Small intestine (tissue), 7 donors: ENCODE results near the gene PALMD. TPM values are rescaled to one million over a fixed set of nuclear protein-coding genes. Genes with fewer than 3 reads are reported as not detected.

Experiments used
- DNase-seq, 2 donors: peaks; one replicate each; pipeline versions ENCODE4 v3.0.0 to v3.0.0-alpha.2; 2013
- FAIRE-seq: peaks from 2 replicates; lab custom pipeline; 2012; peaks lifted over from hg19 to GRCh38; lab: Jason Lieb, UNC
- H3K27ac ChIP-seq, 3 donors: one replicate each; pipeline ENCODE4 v1.5.1; 2013; ENCODE audit warnings: low read length in 2 of 3, mild to moderate bottlenecking in 2 of 3, control low read depth in 1 of 3, inconsistent platforms in 1 of 3, low read depth in 1 of 3, moderate library complexity in 1 of 3
- H3K27me3 ChIP-seq, 3 donors: one replicate each; pipeline ENCODE4 v1.6.1; 2013; ENCODE audit warnings: low read length in 3 of 3, inconsistent platforms in 1 of 3; ENCODE audit not compliant: control insufficient read depth in 3 of 3, insufficient read depth in 3 of 3
- H3K36me3 ChIP-seq, 3 donors: one replicate each; pipeline ENCODE4 v1.6.1; 2013; ENCODE audit warnings: low read length in 3 of 3, inconsistent platforms in 1 of 3, low read depth in 1 of 3, mild to moderate bottlenecking in 1 of 3, moderate library complexity in 1 of 3; ENCODE audit not compliant: control insufficient read depth in 3 of 3, insufficient read depth in 2 of 3
- H3K4me1 ChIP-seq, 3 donors: one replicate each; pipeline ENCODE4 v1.6.1; 2013; ENCODE audit warnings: low read length in 2 of 3, inconsistent platforms in 1 of 3, low read depth in 1 of 3, mild to moderate bottlenecking in 1 of 3, moderate library complexity in 1 of 3; ENCODE audit not compliant: control insufficient read depth in 3 of 3, insufficient read depth in 2 of 3
- H3K4me3 ChIP-seq, 3 donors: one replicate each; pipeline ENCODE4 v1.5.1; 2013; ENCODE audit warnings: low read length in 3 of 3, control low read depth in 1 of 3, inconsistent platforms in 1 of 3, low read depth in 1 of 3, mild to moderate bottlenecking in 1 of 3, moderate library complexity in 1 of 3
- H3K9me3 ChIP-seq, 2 donors: one replicate each; pipeline ENCODE4 v1.6.1; 2013; ENCODE audit warnings: low read depth in 1 of 2, low read length in 1 of 2; ENCODE audit not compliant: control insufficient read depth in 2 of 2, insufficient read depth in 1 of 2
- WGBS, 3 donors: extraction: QIAGEN DNeasy Blood & Tissue Kit; methylation state at CpG; one replicate each; pipeline ENCODE4 v1.1.7; 2013; 5-methylcytosine and 5-hydroxymethylcytosine counted together
- polyA plus RNA-seq, 4 donors: library from polyadenylated mRNA; stranded (reverse) in 3 of 4; unstranded in 1 of 4; fragments of 200-250 nt in 3 of 4; fragments of 120-200 nt in 1 of 4; gene quantifications; one replicate each; pipeline versions ENCODE4 v1.2.1 to v1.2.3, GENCODE V29; 2013
- donor health status: healthy with polysubstance abuse.
- donor health status: control.
- donor health status: control.
- donor health status: Bipolar disorder and iron deficiency.
- donor health status: healthy.

The PALMD gene
- polyA plus RNA-seq, 4 donors, result 0.67 to 14.5 (median 1.7) TPM

- DNase-seq (peak; percentile 23 to 44), FAIRE-seq (no peak)
- no peaks in the 10 kb centered on the region for H3K9me3 ChIP-seq
- H3K27me3 ChIP-seq, result no peaks in the 10 kb centered on the region
- 44 to 76% (median 60%) methylated on average over 4 of the region's 4 CpGs for WGBS, 3 donors
- no peak overlapping the region for H3K27ac ChIP-seq
- peaks cover 2 to 8% (median 3%) of the 10 kb centered on the region in 3 donors for H3K36me3 ChIP-seq
- H3K4me1 ChIP-seq, result peaks cover 0 to 4% (median 0%) of the 10 kb centered on the region in 3 donors
- no peak overlapping the region for H3K4me3 ChIP-seq
Observed at GRCh38 chr1:99737016-99737415, 91.1 kb downstream of the PALMD start.

GRCh38 chr1:99738858-99739465 lies 93.0 kb downstream of the PALMD start:
- H3K27ac ChIP-seq, result no peak overlapping the region
- H3K4me1 ChIP-seq, result peaks cover 0 to 4% (median 0%) of the 10 kb centered on the region in 3 donors
- 16 to 57% (median 36%) methylated on average over 6 of the region's 6 CpGs for WGBS, 3 donors
- FAIRE-seq (no peak), DNase-seq (peak; percentile 56 to 68)
- H3K36me3 ChIP-seq, result peaks cover 2 to 8% (median 3%) of the 10 kb centered on the region in 3 donors
- H3K4me3 ChIP-seq, result no peak overlapping the region
- H3K9me3 ChIP-seq, result no peaks in the 10 kb centered on the region
- H3K27me3 ChIP-seq, result no peaks in the 10 kb centered on the region

GRCh38 chr1:99740141-99740540 lies 94.2 kb downstream of the PALMD start:
- 64 to 83% (median 80%) methylated on average over 1 of the region's 1 CpG for WGBS, 3 donors
- no peaks in the 10 kb centered on the region for H3K9me3 ChIP-seq
- no peaks in the 10 kb centered on the region for H3K27me3 ChIP-seq
- DNase-seq (no peak), FAIRE-seq (no peak)
- peaks cover 2 to 11% (median 3%) of the 10 kb centered on the region in 3 donors for H3K36me3 ChIP-seq
- no peak overlapping the region for H3K27ac ChIP-seq
- H3K4me3 ChIP-seq, result no peak overlapping the region
- H3K4me1 ChIP-seq, result peaks cover 0 to 4% (median 0%) of the 10 kb centered on the region in 3 donors

Other genes starting within 250 kb of the PALMD start
- gene FRRS1, start 120.5 kb downstream of the PALMD start, polyA plus RNA-seq, result 1 to 10 TPM in 2 of 4 donors, under 1 TPM in 2; 0.45 to 8.4 (median 1.7) TPM
- gene AGL, start 204.2 kb downstream of the PALMD start, polyA plus RNA-seq, result 10 to 100 TPM in 1 of 4 donors, 1 to 10 TPM in 3; 5.9 to 19.9 (median 8.2) TPM